GM19397 (cell line): ENCODE data around the gene OR10D3.
"Not testable (repeated sequence)": the region's sequence is repeated elsewhere in the genome, so short reads cannot be mapped to it uniquely, and the experiment has no call there.

ENCODE experiments used
- ATAC-seq: cut with Tn5 transposase; IDR thresholded peaks from one replicate; pipeline ENCODE4 v1.9.1; 2021; ENCODE audit warnings: mild to moderate bottlenecking, moderate library complexity; ENCODE audit not compliant: unreplicated experiment

Gene OR10D3

GRCh38 chr11:124194293-124195188, 11.4 kb downstream of the OR10D3 start:
- ATAC-seq, result no peak

- no peak for ATAC-seq
These were observed 12.1 kb downstream of the OR10D3 start for GRCh38 chr11:124195189-124195734.

GRCh38 chr11:124197999-124198398, 14.9 kb downstream of the OR10D3 start:
- no peak for ATAC-seq

GRCh38 chr11:124198897-124199296, 15.8 kb downstream of the OR10D3 start:
- no peak for ATAC-seq

GRCh38 chr11:124199702-124200101, 16.6 kb downstream of the OR10D3 start:
- ATAC-seq, result no peak

- no peak for ATAC-seq
These were observed 17.5 kb downstream of the OR10D3 start for GRCh38 chr11:124200671-124201070.

- ATAC-seq, result no peak
These were observed 19.8 kb downstream of the OR10D3 start for GRCh38 chr11:124202951-124203350.

- no peak for ATAC-seq
These were observed 20.9 kb downstream of the OR10D3 start for GRCh38 chr11:124204008-124204407.

GRCh38 chr11:124207102-124207792, 24.1 kb downstream of the OR10D3 start:
- no peak for ATAC-seq

- ATAC-seq, result no peak
These were observed 26.7 kb downstream of the OR10D3 start for GRCh38 chr11:124209824-124210357.

GRCh38 chr11:124210421-124210820, 27.3 kb downstream of the OR10D3 start:
- no peak for ATAC-seq

- no peak for ATAC-seq
These were observed 28.2 kb downstream of the OR10D3 start for GRCh38 chr11:124211321-124211720.

- no peak for ATAC-seq
These were observed 30.9 kb downstream of the OR10D3 start for GRCh38 chr11:124214027-124214426.

- no peak for ATAC-seq
These were observed 36.0 kb downstream of the OR10D3 start for GRCh38 chr11:124219126-124219525.

GRCh38 chr11:124222407-124222806, 39.3 kb downstream of the OR10D3 start:
- no peak for ATAC-seq

GRCh38 chr11:124224618-124225423, 41.7 kb downstream of the OR10D3 start:
- not testable (repeated sequence) for ATAC-seq

- no peak for ATAC-seq
These were observed 42.3 kb downstream of the OR10D3 start for GRCh38 chr11:124225471-124225870.

GRCh38 chr11:124233376-124233775, 50.2 kb downstream of the OR10D3 start:
- no peak for ATAC-seq
